Brain microvascular endothelial cell (primary cell): ENCODE results near the gene SSTR5.

ENCODE experiments used
- DNase-seq: peaks from one replicate; pipeline ENCODE4 v3.0.0-alpha.2; 2020
- H3K27ac ChIP-seq: fragments of 250-450 bp; sonication (Bioruptor Pico); 2 replicates; pipeline ENCODE4 v1.5.1; 2020; ENCODE audit warnings: mild to moderate bottlenecking, moderate library complexity
- H3K27me3 ChIP-seq: fragments of 250-450 bp; sonication (Bioruptor Pico); replicated peaks from 2 replicates; pipeline ENCODE4 v1.5.1; 2020; ENCODE audit warnings: mild to moderate bottlenecking
- H3K36me3 ChIP-seq: fragments of 250-450 bp; sonication (Bioruptor Pico); replicated peaks from 2 replicates; pipeline ENCODE4 v1.5.1; 2020; ENCODE audit warnings: mild to moderate bottlenecking
- H3K4me3 ChIP-seq: 2 replicates; pipeline ENCODE4 v1.5.1; 2011; ENCODE audit warnings: low read depth, mild to moderate bottlenecking, control low read depth, low read length, moderate library complexity
- CTCF ChIP-seq: IDR thresholded peaks from 2 replicates; pipeline ENCODE4 v1.5.1; 2011; ENCODE audit warnings: low read depth, mild to moderate bottlenecking, moderate library complexity, low read length, control low read depth, inconsistent platforms; ENCODE audit errors: missing control alignments
- in situ Hi-C: cut with HindIII; loops from 2 replicates; pipeline ENCODE4 v1.10.0; 2017; ENCODE audit warnings: low sequenced_read_pairs, low pct_ligation_motif_present

SSTR5 gene

GRCh38 chr16:1094601-1095449, 22.3 kb downstream of the SSTR5 start:
- Histone ChIP-seq H3K27me3 (peaks cover 15% of the 10 kb centered on the region), H3K36me3 (no peaks in the 10 kb centered on the region), H3K27ac (no peak overlapping the region), H3K4me3 (no peak overlapping the region)
- TF ChIP-seq CTCF, result no peak
- DNase-seq, result no peak
- in situ Hi-C loops, result no loop called here

- in situ Hi-C loops, result no loop called here
- Histone ChIP-seq H3K36me3 (no peaks in the 10 kb centered on the region), H3K4me3 (no peak overlapping the region), H3K27me3 (peaks cover 9% of the 10 kb centered on the region), H3K27ac (no peak overlapping the region)
- no peak for TF ChIP-seq CTCF
- no peak for DNase-seq
Observed at GRCh38 chr16:1095450-1096168, 23.1 kb downstream of the SSTR5 start.

DNA sequence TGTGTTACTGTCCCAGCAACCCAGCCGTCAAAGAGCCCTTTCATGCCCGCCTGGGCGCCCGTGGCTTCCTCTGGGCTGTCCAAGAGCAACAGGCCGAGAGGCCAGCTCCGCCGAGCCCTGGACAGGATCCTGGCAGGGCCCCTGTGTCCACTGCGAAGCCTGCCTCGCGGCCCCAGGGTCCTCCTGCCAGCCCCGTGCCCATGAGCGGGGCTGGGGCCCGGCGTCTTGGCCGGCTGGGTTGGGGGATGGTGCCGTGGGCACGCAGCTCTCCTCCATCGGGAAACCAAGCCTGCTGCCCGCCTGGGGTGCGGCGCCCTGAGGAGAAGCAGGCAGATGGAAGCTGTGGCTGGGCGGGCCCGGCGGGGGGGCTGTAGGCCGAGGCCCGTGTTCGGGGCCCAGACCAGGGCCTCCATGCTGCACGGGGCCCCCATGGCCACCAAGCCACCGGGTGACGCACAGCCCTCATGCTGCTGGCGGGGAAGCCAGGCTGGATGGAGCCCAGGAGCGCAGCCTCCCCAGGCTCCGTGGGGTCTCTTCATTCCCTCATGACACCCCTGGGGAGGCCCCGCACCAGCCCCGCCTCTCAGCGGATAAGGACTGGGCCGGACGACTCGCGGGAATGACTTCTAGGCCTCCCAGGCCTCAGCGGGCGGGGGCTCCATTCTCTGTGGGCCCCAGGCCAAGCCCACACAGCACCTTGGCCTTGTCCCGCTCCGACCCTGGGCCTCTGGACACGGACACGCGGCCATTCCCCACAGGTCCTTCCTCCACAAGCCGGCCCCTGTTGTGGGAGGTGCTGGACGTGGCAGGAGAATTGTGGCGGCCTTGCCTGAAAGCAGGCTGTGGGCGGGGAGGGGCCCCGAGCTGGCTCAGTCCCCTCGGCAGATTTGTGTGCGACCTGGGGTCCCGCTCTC, 23.9 kb downstream of the SSTR5 start, which contains the start of gene C1QTNF8:
Gene C1QTNF8 (minus strand): TSS at position 76 of the 914 bp plus-strand sequence. CDS start 1,322 bp downstream, outside the sequence.
- Histone ChIP-seq H3K27ac (no peak within 1 kb of the TSS), H3K4me3 (no peak within 1 kb of the TSS), H3K27me3 (peaks cover 12% of the 10 kb centered on the region), H3K36me3 (no peaks in the 10 kb centered on the region)
- TF ChIP-seq CTCF, result no peak
- in situ Hi-C loops, result no loop called here
- DNase-seq, result no peak

- no peak overlapping the region for H3K4me3 ChIP-seq
- no peak for TF ChIP-seq CTCF
- H3K36me3 ChIP-seq, result no peaks in the 10 kb centered on the region
- in situ Hi-C loops, result no loop called here
- H3K27ac ChIP-seq, result no peak overlapping the region
- no peak for DNase-seq
- peaks cover 12% of the 10 kb centered on the region for H3K27me3 ChIP-seq
Observed at GRCh38 chr16:1097156-1097555, 24.6 kb downstream of the SSTR5 start.

DNA sequence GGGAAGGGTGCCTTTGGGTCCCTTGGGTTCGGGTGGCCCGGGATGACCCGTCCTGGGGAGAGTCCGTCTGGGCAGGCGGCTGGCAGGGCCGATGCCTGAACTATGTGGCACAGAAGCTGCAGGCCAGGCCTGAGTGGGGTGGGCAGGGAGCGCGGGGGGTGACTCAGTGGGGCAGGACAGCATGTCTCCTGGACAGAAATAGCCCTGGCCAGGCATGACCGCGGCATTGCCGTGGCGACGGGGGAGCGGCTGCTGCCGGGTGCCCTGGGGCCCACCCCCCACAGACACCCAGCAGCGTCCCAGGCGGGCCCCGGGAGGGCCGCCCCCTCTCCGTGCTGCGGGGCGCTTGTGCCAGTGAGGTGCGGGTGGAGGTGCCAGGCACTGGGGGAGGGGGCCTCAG, 25.3 kb downstream of the SSTR5 start:
- in situ Hi-C loops, result no loop called here

More for the DNA sequence above, 25.3 kb downstream of the SSTR5 start:
- DNase-seq, result no peak
- H3K36me3 ChIP-seq, result no peaks in the 10 kb centered on the region
- no peak overlapping the region for H3K27ac ChIP-seq
- no peak for TF ChIP-seq CTCF
- no peak overlapping the region for H3K4me3 ChIP-seq
- peaks cover 12% of the 10 kb centered on the region for H3K27me3 ChIP-seq
